Measurements from ENCODE around the gene WDR18.

- TF ChIP-seq CTCF (IDR thresholded peaks at IDR 0.05; ENCODE audit: low read depth, low read length) = no peak
- no peak for TF ChIP-seq POLR2A (IDR thresholded peaks at IDR 0.05; ENCODE audit: extremely low read depth, insufficient read length)
- no peak for TF ChIP-seq MAX (IDR thresholded peaks at IDR 0.05; ENCODE audit: low read depth, low read length)
Measured at GRCh38 chr19:1017906-1018305, 33.8 kb downstream of the WDR18 start.
